A673 (cell line): ENCODE measurements around the gene PTCD3. TPM values are rescaled to one million over a fixed set of nuclear protein-coding genes. Genes with fewer than 3 reads are reported as not detected.
A peak's percentile ranks its signal among the peaks of the same experiment; 100 is the strongest.

Experiments used
- BruUV-seq: library from RNA; stranded (reverse); fragments of 400-500 nt; replicated peaks from 2 replicates; lab custom pipeline; 2021; lab: Mats Ljungman, UMichigan
- CTCF ChIA-PET: fragments of 300-600 bp; sonication (Branson Sonifier 250); formaldehyde crosslinking; loops from one replicate; lab custom pipeline; 2022; ENCODE audit warnings: antibody characterized with exemption; lab: Charles Lee
- POLR2A ChIA-PET: fragments of 300-600 bp; sonication (Branson Sonifier 250); formaldehyde crosslinking; loops from one replicate; lab custom pipeline; 2022; ENCODE audit warnings: antibody characterized with exemption; ENCODE audit not compliant: low non-redundant PET; lab: Charles Lee
- DNase-seq: peaks from one replicate; pipeline ENCODE4 v3.0.0-alpha.2; 2015; ENCODE audit warnings: low spot score
- H3K27ac ChIP-seq: fragments of 200-600 bp; sonication (generic); 2 replicates; pipeline ENCODE4 v1.5.1; 2016; ENCODE audit warnings: mixed run types, low read depth, mild to moderate bottlenecking, mixed read lengths, antibody characterized with exemption, low read length; ENCODE audit not compliant: poor library complexity, severe bottlenecking
- H3K27me3 ChIP-seq: fragments of 200-600 bp; sonication (generic); replicated peaks from 2 replicates; pipeline ENCODE4 v1.6.1; 2017; ENCODE audit warnings: mixed run types, low read depth, mild to moderate bottlenecking, mixed read lengths, antibody characterized with exemption, low read length; ENCODE audit not compliant: insufficient read depth, poor library complexity
- H3K36me3 ChIP-seq: fragments of 200-600 bp; sonication (generic); 2 replicates; pipeline ENCODE4 v1.6.1; 2016; ENCODE audit warnings: mixed run types, mild to moderate bottlenecking, mixed read lengths, antibody characterized with exemption, low read length; ENCODE audit not compliant: insufficient read depth, poor library complexity, severe bottlenecking
- H3K4me1 ChIP-seq: fragments of 200-600 bp; sonication (generic); 2 replicates; pipeline ENCODE4 v1.6.1; 2017; ENCODE audit warnings: mixed run types, mild to moderate bottlenecking, mixed read lengths, antibody characterized with exemption, low read length; ENCODE audit not compliant: insufficient read depth, poor library complexity, severe bottlenecking
- H3K4me3 ChIP-seq: fragments of 200-600 bp; sonication (generic); 2 replicates; pipeline ENCODE4 v1.5.1; 2016; ENCODE audit warnings: low read depth, mixed run types, mild to moderate bottlenecking, mixed read lengths, low read length; ENCODE audit not compliant: poor library complexity, severe bottlenecking
- H3K9me3 ChIP-seq: fragments of 200-600 bp; sonication (generic); 2 replicates; pipeline ENCODE4 v1.6.1; 2016; ENCODE audit warnings: mixed run types, low read depth, mild to moderate bottlenecking, mixed read lengths, antibody characterized with exemption, low read length; ENCODE audit not compliant: poor library complexity, severe bottlenecking
- EZH2 ChIP-seq: fragments of 200-600 bp; sonication (generic); IDR thresholded peaks from 2 replicates; pipeline ENCODE4 v1.6.1; 2017; ENCODE audit warnings: borderline replicate concordance, low read depth, mild to moderate bottlenecking, mixed read lengths, antibody characterized with exemption, low read length; ENCODE audit not compliant: poor library complexity, severe bottlenecking
- intact Hi-C: fragments of 100-400 bp; cut with micrococcal nuclease; formaldehyde crosslinking; loops from one replicate; pipeline ENCODE4 v1.10.0; 2022; ENCODE audit not compliant: unreplicated experiment
- total RNA-seq: library from RNA; stranded (reverse); gene quantifications from 2 replicates; pipeline ENCODE4 v1.2.3, GENCODE V29; 2021
- TF ChIP-seq, protein P1 (sequence below): fragments of 300-800, 200-600 bp; sonication (generic); conservative IDR thresholded peaks from 2 replicates; pipeline ENCODE4 v1.5.1; 2017; ENCODE audit warnings: low read depth, mild to moderate bottlenecking, antibody characterized with exemption, low read length, moderate library complexity, mixed read lengths

PTCD3 gene
- total RNA-seq, 1 experiment from 2014 or later: 148 TPM

DNA sequence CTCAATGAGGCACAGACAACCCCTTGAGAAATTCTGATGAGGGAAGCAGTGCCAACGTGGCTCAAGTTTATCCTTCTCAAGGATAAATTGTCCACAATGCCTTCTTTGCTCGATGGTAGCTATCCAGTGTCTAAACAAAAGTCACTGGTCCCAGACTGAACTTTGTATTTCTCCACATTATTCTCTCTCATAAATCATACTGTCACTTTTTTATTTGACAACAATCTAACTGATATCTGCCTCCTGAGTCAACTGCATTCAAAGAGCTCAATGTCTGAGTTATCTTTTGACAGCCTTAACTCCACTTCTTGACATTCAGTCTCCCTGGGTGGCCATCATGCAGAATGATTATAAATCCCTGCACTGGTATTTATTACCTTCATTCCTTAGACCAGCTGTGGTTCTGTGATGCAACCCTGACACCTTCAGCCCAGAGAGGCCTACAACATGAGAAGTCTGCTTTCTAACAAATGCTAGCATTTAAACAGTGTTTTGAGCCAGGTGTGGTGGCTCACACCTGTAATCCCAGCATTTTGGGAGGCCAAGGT lies 51.0 kb downstream of the PTCD3 start:
- TSS peak; percentile 3 for BruUV-seq
- H3K27ac ChIP-seq: no peak overlapping the region
- H3K9me3 ChIP-seq: no peaks in the 10 kb centered on the region
- POLR2A ChIA-PET: no interaction called here
- TF ChIP-seq, protein P1, sequence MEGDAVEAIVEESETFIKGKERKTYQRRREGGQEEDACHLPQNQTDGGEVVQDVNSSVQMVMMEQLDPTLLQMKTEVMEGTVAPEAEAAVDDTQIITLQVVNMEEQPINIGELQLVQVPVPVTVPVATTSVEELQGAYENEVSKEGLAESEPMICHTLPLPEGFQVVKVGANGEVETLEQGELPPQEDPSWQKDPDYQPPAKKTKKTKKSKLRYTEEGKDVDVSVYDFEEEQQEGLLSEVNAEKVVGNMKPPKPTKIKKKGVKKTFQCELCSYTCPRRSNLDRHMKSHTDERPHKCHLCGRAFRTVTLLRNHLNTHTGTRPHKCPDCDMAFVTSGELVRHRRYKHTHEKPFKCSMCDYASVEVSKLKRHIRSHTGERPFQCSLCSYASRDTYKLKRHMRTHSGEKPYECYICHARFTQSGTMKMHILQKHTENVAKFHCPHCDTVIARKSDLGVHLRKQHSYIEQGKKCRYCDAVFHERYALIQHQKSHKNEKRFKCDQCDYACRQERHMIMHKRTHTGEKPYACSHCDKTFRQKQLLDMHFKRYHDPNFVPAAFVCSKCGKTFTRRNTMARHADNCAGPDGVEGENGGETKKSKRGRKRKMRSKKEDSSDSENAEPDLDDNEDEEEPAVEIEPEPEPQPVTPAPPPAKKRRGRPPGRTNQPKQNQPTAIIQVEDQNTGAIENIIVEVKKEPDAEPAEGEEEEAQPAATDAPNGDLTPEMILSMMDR: no peak
- no peak for TF ChIP-seq EZH2
- CTCF ChIA-PET: no interaction called here
- H3K4me1 ChIP-seq: no peaks in the 10 kb centered on the region
- no peaks in the 10 kb centered on the region for H3K27me3 ChIP-seq
- peaks cover 66% of the 10 kb centered on the region for H3K36me3 ChIP-seq
- no peak for DNase-seq
- intact Hi-C loops: no loop called here
- no peak overlapping the region for H3K4me3 ChIP-seq

DNA sequence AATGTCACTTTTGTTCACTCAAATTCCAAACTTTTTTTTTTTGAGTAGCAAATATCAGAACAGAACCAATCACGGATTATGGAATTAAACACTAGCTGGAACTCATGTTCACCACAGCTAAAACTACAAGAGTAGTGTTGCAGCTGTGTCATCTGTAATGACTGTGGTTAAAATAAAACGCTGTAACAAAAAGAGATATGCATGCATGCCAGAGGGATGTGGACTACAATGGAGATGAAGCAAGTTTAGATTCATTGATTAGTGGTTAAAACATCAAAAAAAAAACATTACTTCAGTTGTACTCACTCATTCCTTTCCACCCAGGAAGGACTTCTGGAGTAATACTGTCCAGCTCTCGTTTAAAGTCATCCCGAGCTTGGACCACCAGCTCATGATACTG lies 52.3 kb downstream of the PTCD3 start:
- ChIA-PET POLR2A (no interaction called here), CTCF (no interaction called here)
- TSS peak; percentile 18 for BruUV-seq
- Histone ChIP-seq H3K27me3 (no peaks in the 10 kb centered on the region), H3K27ac (no peak overlapping the region), H3K4me3 (no peak overlapping the region), H3K4me1 (no peaks in the 10 kb centered on the region), H3K36me3 (peaks cover 74% of the 10 kb centered on the region), H3K9me3 (no peaks in the 10 kb centered on the region)
- no peak for DNase-seq
- TF ChIP-seq, protein P1: no peak
- no peak for TF ChIP-seq EZH2
- intact Hi-C loops: no loop called here

DNA sequence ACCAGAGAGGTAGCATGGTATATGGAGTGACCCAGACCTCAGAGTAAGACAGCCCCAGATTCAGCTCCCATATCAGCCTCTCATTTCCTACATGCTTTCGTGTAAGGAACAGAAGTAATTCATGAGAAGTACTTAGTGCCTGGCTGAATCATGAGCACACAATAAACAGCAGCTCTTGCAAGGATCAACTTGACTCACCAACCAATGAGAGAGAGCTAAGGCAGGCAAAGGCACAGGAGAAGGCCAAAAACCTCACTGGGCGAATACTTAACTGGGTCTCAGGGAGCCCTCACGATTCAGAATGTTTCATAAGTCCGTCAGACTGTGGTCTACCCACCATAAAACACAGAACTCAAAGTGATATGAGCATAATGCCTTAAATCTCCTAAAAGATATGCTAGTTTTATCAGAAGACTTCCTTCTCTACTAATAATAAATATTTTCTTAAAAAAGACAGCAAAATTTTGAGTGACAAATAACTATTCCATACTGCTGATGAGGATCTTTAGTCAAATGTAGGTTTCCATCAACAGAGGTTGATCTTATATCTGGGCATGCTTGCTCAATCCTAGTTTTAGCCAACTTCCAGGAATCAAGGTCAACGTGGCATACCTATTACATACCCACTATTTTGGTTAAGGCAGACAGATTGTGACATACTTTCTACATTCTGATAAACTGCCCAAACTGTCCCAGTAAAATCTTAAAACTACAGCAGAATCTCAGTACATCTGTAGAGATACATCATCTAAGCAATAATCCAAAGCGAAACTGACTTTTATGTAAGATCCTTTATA lies 54.3 kb downstream of the PTCD3 start:
- DNase-seq: no peak
- H3K27me3 ChIP-seq: no peaks in the 10 kb centered on the region
- H3K9me3 ChIP-seq: no peaks in the 10 kb centered on the region
- H3K4me1 ChIP-seq: no peaks in the 10 kb centered on the region
- TF ChIP-seq, protein P1: no peak
- no peak for TF ChIP-seq EZH2
- CTCF ChIA-PET: no interaction called here
- POLR2A ChIA-PET: no interaction called here
- BruUV-seq: no TSS peak
- intact Hi-C loops: loop anchor here (5.0 kb wide), 1 partner anchor 38 kb away; no protein-coding TSS in a partner anchor
- H3K27ac ChIP-seq: no peak overlapping the region
- peaks cover 85% of the 10 kb centered on the region for H3K36me3 ChIP-seq
- H3K4me3 ChIP-seq: no peak overlapping the region
